Vagina (tissue), 2 donors: ENCODE results near the gene NAALADL1.

Experiments used
- CTCF ChIP-seq, 3 experiments: fragments of 450-650 bp in 2 of 3; fragments of 200-600 bp in 1 of 3; sonication (generic) in 1 of 3; IDR thresholded peaks; one replicate each; pipeline ENCODE4 v1.5.1; 2017 to 2019; ENCODE audit warnings: antibody characterized with exemption in 3 of 3, mild to moderate bottlenecking in 2 of 3, moderate library complexity in 2 of 3
- POLR2A ChIP-seq, 2 donors: fragments of 450-650 bp; IDR thresholded peaks; one replicate each; pipeline ENCODE4 v1.6.1; 2017; ENCODE audit warnings: antibody characterized with exemption in 2 of 2, mild to moderate bottlenecking in 2 of 2, moderate library complexity in 2 of 2
- POLR2AphosphoS5 ChIP-seq, 2 donors: sonication (generic); formaldehyde crosslinking; IDR thresholded peaks; one replicate each; pipeline ENCODE4 v1.9.0; 2017; ENCODE audit warnings: antibody characterized with exemption in 2 of 2, mild to moderate bottlenecking in 2 of 2, low read depth in 1 of 2; ENCODE audit not compliant: insufficient read depth in 1 of 2

- TF ChIP-seq CTCF (IDR thresholded peaks at IDR 0.05), result no peak
- no peak for TF ChIP-seq POLR2AphosphoS5 (IDR thresholded peaks at IDR 0.05; ENCODE audit: insufficient read depth in 1 of 2, low read depth in 1 of 2)
- no peak for TF ChIP-seq POLR2A (IDR thresholded peaks at IDR 0.05)
Measured at GRCh38 chr11:64999478-64999877, 58.9 kb downstream of the NAALADL1 start.
